CD4-positive, CD25-positive, alpha-beta regulatory T cell (primary cell): ENCODE data around the gene RNFT2. TPM values are rescaled to one million over a fixed set of nuclear protein-coding genes. Genes with fewer than 3 reads are reported as not detected.

ENCODE experiments used
- ATAC-seq, 2 donors: fragments of 150-1000 bp; cut with Tn5 transposase; one replicate each; pipeline ENCODE4 v1.10.0; 2021; ENCODE audit warnings: low read depth in 2 of 2, moderate number of reproducible peaks in 2 of 2, moderate library complexity in 1 of 2
- DNase-seq, 3 donors: peaks; one replicate each; pipeline versions ENCODE4 v3.0.0 to v3.0.0-alpha.2; 2012 to 2022; ENCODE audit warnings: mixed read lengths in 1 of 3
- H3K27ac ChIP-seq: one replicate; pipeline ENCODE4 v1.7.0; 2013; ENCODE audit warnings: mild to moderate bottlenecking, low read length; ENCODE audit not compliant: insufficient read depth, poor library complexity, severe bottlenecking
- H3K27me3 ChIP-seq: one replicate; pipeline ENCODE4 v1.7.0; 2013; ENCODE audit warnings: low read length; ENCODE audit not compliant: control insufficient read depth, insufficient read depth
- H3K36me3 ChIP-seq: one replicate; pipeline ENCODE4 v1.7.0; 2013; ENCODE audit warnings: mild to moderate bottlenecking, low read length, moderate library complexity; ENCODE audit not compliant: control insufficient read depth, insufficient read depth
- H3K4me1 ChIP-seq: 2 replicates; pipeline ENCODE4 v1.7.0; 2013; ENCODE audit warnings: mild to moderate bottlenecking, low read length; ENCODE audit not compliant: insufficient read depth, control insufficient read depth, poor library complexity, severe bottlenecking
- H3K4me3 ChIP-seq: one replicate; pipeline ENCODE4 v1.7.0; 2013; ENCODE audit warnings: low read depth, mild to moderate bottlenecking, low read length, moderate library complexity
- H3K9me3 ChIP-seq, 2 experiments: 1 replicate in 1 of 2; 2 replicates in 1 of 2; pipeline ENCODE4 v1.7.0; 2013; ENCODE audit warnings: low read length in 2 of 2, mild to moderate bottlenecking in 1 of 2, moderate library complexity in 1 of 2; ENCODE audit not compliant: control insufficient read depth in 2 of 2
- H3K27ac Mint-ChIP-seq, 3 donors: one replicate each; pipeline ENCODE4 v1.8.0; 2020 to 2022; ENCODE audit warnings: mild to moderate bottlenecking in 3 of 3, mixed read lengths in 3 of 3, moderate library complexity in 2 of 3
- H3K27me3 Mint-ChIP-seq: one replicate; pipeline ENCODE4 v1.8.0; 2022; ENCODE audit warnings: mild to moderate bottlenecking, mixed read lengths
- H3K36me3 Mint-ChIP-seq: one replicate; pipeline ENCODE4 v1.8.0; 2020; ENCODE audit warnings: mixed read lengths
- H3K4me1 Mint-ChIP-seq, 4 donors: one replicate each; pipeline ENCODE4 v1.8.0; 2020 to 2022; ENCODE audit warnings: mixed read lengths in 4 of 4, mild to moderate bottlenecking in 1 of 4
- H3K4me3 Mint-ChIP-seq, 4 donors: one replicate each; pipeline ENCODE4 v1.8.0; 2020 to 2022; ENCODE audit warnings: mild to moderate bottlenecking in 4 of 4, mixed read lengths in 4 of 4, moderate library complexity in 3 of 4
- H3K9me3 Mint-ChIP-seq, 7 donors: one replicate each; pipeline ENCODE4 v1.8.0; 2020 to 2022; ENCODE audit warnings: mixed read lengths in 7 of 7, mild to moderate bottlenecking in 3 of 7, moderate library complexity in 2 of 7
- polyA plus RNA-seq, 4 donors: library from polyadenylated mRNA; unstranded; fragments of 300-500 nt; fragmentation: Illumina TruSeq; gene quantifications; one replicate each; pipeline ENCODE4 v1.2.3, GENCODE V29; 2021
- total RNA-seq: library from RNA; stranded (reverse); gene quantifications from one replicate; pipeline ENCODE4 v1.2.3, GENCODE V29; 2022

The RNFT2 gene
- total and polyA plus RNA-seq, 5 donors from 2014 or later = 0.69 to 9.7 (median 2.2) TPM

GRCh38 chr12:116694653-116695463, 43.3 kb upstream of the RNFT2 start:
- Mint-ChIP-seq H3K36me3 (no peaks in the 10 kb centered on the region), H3K27me3 (peaks cover 27% of the 10 kb centered on the region), H3K4me3 (no peak overlapping the region), H3K27ac (peak overlapping the region in 1 of 3 donors; percentile 29), H3K9me3 (peaks cover 0 to 1% (median 0%) of the 10 kb centered on the region in 7 donors), H3K4me1 (peaks cover 0 to 2% (median 0%) of the 10 kb centered on the region in 4 donors)
- Histone ChIP-seq H3K36me3 (no peaks in the 10 kb centered on the region), H3K4me3 (no peak overlapping the region), H3K27ac (no peak overlapping the region), H3K4me1 (no peaks in the 10 kb centered on the region), H3K9me3 (no peaks in the 10 kb centered on the region), H3K27me3 (peaks cover 3% of the 10 kb centered on the region)
- ATAC-seq (no peak), DNase-seq (no peak)

DNA sequence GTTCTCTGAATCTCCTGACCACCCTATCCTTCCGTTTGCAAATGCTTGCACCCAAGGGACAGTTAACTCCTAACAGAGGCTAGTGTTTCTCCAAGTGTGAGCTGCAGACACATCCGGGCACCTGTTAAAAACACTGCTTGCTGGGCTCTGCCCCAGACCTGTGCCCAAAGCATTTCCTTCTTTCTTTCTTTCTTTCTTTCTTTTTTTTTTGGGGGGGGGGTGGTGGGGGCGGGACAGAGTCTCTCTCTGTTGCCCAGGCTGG, 42.7 kb upstream of the RNFT2 start:
- no peaks in the 10 kb centered on the region for H3K4me1 ChIP-seq
- no peak overlapping the region for H3K27ac Mint-ChIP-seq
- H3K27me3 ChIP-seq = peaks cover 2% of the 10 kb centered on the region
- H3K4me3 Mint-ChIP-seq = no peak overlapping the region
- H3K27ac ChIP-seq = no peak overlapping the region
- no peaks in the 10 kb centered on the region for H3K9me3 ChIP-seq
- H3K4me1 Mint-ChIP-seq = peaks cover 0 to 2% (median 0%) of the 10 kb centered on the region in 4 donors
- peaks cover 31% of the 10 kb centered on the region for H3K27me3 Mint-ChIP-seq
- no peak for ATAC-seq
- no peak for DNase-seq
- peaks cover 0 to 1% (median 0%) of the 10 kb centered on the region in 7 donors for H3K9me3 Mint-ChIP-seq
- H3K36me3 ChIP-seq = no peaks in the 10 kb centered on the region
- no peaks in the 10 kb centered on the region for H3K36me3 Mint-ChIP-seq
- no peak overlapping the region for H3K4me3 ChIP-seq

DNA sequence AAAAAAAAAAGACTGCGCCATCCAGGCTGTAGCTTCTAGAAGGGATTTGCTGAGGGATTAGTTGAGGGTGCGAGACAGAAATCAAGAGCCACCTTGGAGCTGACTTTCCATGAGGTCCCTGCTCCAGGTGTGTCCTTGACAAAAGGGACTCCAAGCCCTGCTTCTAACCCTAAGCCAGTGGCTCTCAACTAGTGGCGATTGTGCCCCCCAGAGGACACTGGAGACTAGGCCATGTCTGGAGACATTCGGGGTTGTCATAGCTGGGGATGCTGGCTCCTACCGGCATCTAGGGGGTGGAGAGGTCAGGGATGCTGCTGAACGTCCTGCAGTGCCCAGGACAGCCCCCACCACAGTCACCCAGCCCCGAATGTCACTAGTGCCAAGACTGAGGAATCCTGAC, 40.8 kb upstream of the RNFT2 start:
- Histone ChIP-seq H3K9me3 (no peaks in the 10 kb centered on the region), H3K4me1 (no peaks in the 10 kb centered on the region), H3K27ac (no peak overlapping the region), H3K27me3 (peaks cover 2% of the 10 kb centered on the region), H3K4me3 (no peak overlapping the region), H3K36me3 (no peaks in the 10 kb centered on the region)
- DNase-seq = no peak
- ATAC-seq = no peak
- Mint-ChIP-seq H3K4me3 (no peak overlapping the region), H3K27me3 (peaks cover 17% of the 10 kb centered on the region), H3K4me1 (peaks cover 0 to 2% (median 0%) of the 10 kb centered on the region in 4 donors), H3K36me3 (no peaks in the 10 kb centered on the region), H3K9me3 (peaks cover 0 to 1% (median 0%) of the 10 kb centered on the region in 7 donors), H3K27ac (no peak overlapping the region)

- Histone ChIP-seq H3K27ac (no peak overlapping the region), H3K9me3 (no peaks in the 10 kb centered on the region), H3K27me3 (peaks cover 2% of the 10 kb centered on the region), H3K4me1 (no peaks in the 10 kb centered on the region), H3K4me3 (no peak overlapping the region), H3K36me3 (no peaks in the 10 kb centered on the region)
- no peak overlapping the region for H3K4me3 Mint-ChIP-seq
- no peaks in the 10 kb centered on the region for H3K36me3 Mint-ChIP-seq
- peaks cover 16% of the 10 kb centered on the region for H3K27me3 Mint-ChIP-seq
- DNase-seq = no peak
- peaks cover 0 to 1% (median 0%) of the 10 kb centered on the region in 7 donors for H3K9me3 Mint-ChIP-seq
- peaks cover 0 to 2% (median 0%) of the 10 kb centered on the region in 4 donors for H3K4me1 Mint-ChIP-seq
- no peak overlapping the region for H3K27ac Mint-ChIP-seq
- no peak for ATAC-seq
Observed at GRCh38 chr12:116697716-116698115, 40.4 kb upstream of the RNFT2 start.

- Histone ChIP-seq H3K27ac (no peak overlapping the region), H3K4me1 (no peaks in the 10 kb centered on the region), H3K36me3 (no peaks in the 10 kb centered on the region), H3K27me3 (peaks cover 1% of the 10 kb centered on the region), H3K9me3 (no peaks in the 10 kb centered on the region), H3K4me3 (no peak overlapping the region)
- Mint-ChIP-seq H3K4me3 (no peak overlapping the region), H3K36me3 (no peaks in the 10 kb centered on the region), H3K9me3 (peaks cover 0 to 1% (median 0%) of the 10 kb centered on the region in 7 donors), H3K27ac (no peak overlapping the region), H3K27me3 (peaks cover 17% of the 10 kb centered on the region), H3K4me1 (peaks cover 0 to 2% (median 0%) of the 10 kb centered on the region in 4 donors)
- DNase-seq (no peak), ATAC-seq (no peak)
Observed at GRCh38 chr12:116698116-116698515, 40.0 kb upstream of the RNFT2 start.

GRCh38 chr12:116698554-116699075, 39.5 kb upstream of the RNFT2 start:
- peaks cover 0 to 1% (median 0%) of the 10 kb centered on the region in 7 donors for H3K9me3 Mint-ChIP-seq
- peaks cover 19% of the 10 kb centered on the region for H3K27me3 Mint-ChIP-seq
- no peak overlapping the region for H3K4me3 ChIP-seq
- H3K36me3 ChIP-seq = no peaks in the 10 kb centered on the region
- H3K4me3 Mint-ChIP-seq = no peak overlapping the region
- no peak overlapping the region for H3K27ac Mint-ChIP-seq
- no peaks in the 10 kb centered on the region for H3K27me3 ChIP-seq
- ATAC-seq (no peak), DNase-seq (no peak)
- H3K9me3 ChIP-seq = no peaks in the 10 kb centered on the region
- no peaks in the 10 kb centered on the region for H3K36me3 Mint-ChIP-seq
- H3K4me1 ChIP-seq = no peaks in the 10 kb centered on the region
- peaks cover 0 to 4% (median 1%) of the 10 kb centered on the region in 4 donors for H3K4me1 Mint-ChIP-seq
- H3K27ac ChIP-seq = no peak overlapping the region

DNA sequence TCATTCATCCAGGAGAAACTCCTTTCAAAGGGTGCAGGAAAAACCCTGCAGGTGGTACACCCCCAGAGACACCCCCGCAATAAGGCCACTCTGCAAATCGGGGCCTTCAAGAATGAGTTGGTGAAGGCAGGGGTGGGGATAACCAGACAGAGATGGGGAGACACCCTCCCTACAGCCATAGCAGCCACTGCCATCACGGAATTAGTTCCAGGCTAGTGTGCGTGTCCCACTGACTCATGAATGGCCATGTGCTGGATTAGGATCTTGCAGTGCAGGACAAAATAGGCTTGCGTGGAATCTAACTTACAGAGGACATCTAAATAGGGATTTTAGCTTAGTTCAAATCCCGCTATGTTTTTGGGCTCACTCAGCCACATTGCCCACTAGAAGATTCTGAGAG, 38.0 kb upstream of the RNFT2 start:
- ATAC-seq = no peak
- H3K9me3 Mint-ChIP-seq = no peaks in the 10 kb centered on the region

DNA sequence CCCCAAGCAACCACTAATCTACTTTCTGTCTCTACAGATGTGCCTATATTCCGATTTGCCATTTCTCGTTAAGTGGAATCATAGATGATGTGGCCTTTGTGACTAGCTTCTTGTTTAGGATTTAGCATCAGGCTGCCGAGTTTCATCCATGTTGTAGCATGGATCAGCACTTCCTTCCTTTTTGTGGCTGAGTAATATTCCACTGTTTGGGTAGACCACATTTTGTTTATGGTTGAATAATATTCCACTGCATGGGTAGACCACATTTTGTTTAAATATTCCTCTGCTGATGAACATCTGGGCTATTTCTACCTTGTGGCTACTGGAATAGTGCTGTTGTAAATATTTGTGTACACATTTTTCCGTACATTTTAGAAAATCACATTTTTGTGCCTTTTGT, 36.7 kb upstream of the RNFT2 start:
- ATAC-seq (no peak), DNase-seq (no peak)
- Mint-ChIP-seq H3K4me1 (peaks cover 0 to 2% (median under 1%) of the 10 kb centered on the region in 4 donors), H3K9me3 (no peaks in the 10 kb centered on the region), H3K4me3 (no peak overlapping the region), H3K27ac (peak overlapping the region in 1 of 3 donors; percentile 5), H3K36me3 (no peaks in the 10 kb centered on the region), H3K27me3 (peaks cover 14% of the 10 kb centered on the region)
- Histone ChIP-seq H3K27ac (no peak overlapping the region), H3K4me3 (no peak overlapping the region), H3K4me1 (no peaks in the 10 kb centered on the region), H3K36me3 (no peaks in the 10 kb centered on the region), H3K9me3 (no peaks in the 10 kb centered on the region), H3K27me3 (no peaks in the 10 kb centered on the region)

More for the DNA sequence above, 38.0 kb upstream of the RNFT2 start:
- H3K27me3 ChIP-seq = no peaks in the 10 kb centered on the region
- Mint-ChIP-seq H3K27me3 (peaks cover 14% of the 10 kb centered on the region), H3K36me3 (no peaks in the 10 kb centered on the region), H3K4me1 (peaks cover 0 to 3% (median 1%) of the 10 kb centered on the region in 4 donors), H3K27ac (no peak overlapping the region), H3K4me3 (no peak overlapping the region)
- H3K4me1 ChIP-seq = no peaks in the 10 kb centered on the region
- no peak overlapping the region for H3K4me3 ChIP-seq
- no peak for DNase-seq
- H3K9me3 ChIP-seq = no peaks in the 10 kb centered on the region
- no peak overlapping the region for H3K27ac ChIP-seq
- H3K36me3 ChIP-seq = no peaks in the 10 kb centered on the region
